C4-2B (cell line): ENCODE measurements around the gene DCTN4.

ENCODE experiments used
- H3K27ac ChIP-seq: fragments of 450-650 bp; 2 replicates; pipeline ENCODE4 v1.5.1; 2017
- ZFX ChIP-seq: fragments of 450-650 bp; IDR thresholded peaks from 2 replicates; pipeline ENCODE4 v1.6.1; 2017
- TF ChIP-seq, protein P1 (sequence below): fragments of 450-650 bp; conservative IDR thresholded peaks from 2 replicates; pipeline ENCODE4 v1.5.1; 2017; ENCODE audit warnings: mild to moderate bottlenecking

Gene DCTN4

DNA sequence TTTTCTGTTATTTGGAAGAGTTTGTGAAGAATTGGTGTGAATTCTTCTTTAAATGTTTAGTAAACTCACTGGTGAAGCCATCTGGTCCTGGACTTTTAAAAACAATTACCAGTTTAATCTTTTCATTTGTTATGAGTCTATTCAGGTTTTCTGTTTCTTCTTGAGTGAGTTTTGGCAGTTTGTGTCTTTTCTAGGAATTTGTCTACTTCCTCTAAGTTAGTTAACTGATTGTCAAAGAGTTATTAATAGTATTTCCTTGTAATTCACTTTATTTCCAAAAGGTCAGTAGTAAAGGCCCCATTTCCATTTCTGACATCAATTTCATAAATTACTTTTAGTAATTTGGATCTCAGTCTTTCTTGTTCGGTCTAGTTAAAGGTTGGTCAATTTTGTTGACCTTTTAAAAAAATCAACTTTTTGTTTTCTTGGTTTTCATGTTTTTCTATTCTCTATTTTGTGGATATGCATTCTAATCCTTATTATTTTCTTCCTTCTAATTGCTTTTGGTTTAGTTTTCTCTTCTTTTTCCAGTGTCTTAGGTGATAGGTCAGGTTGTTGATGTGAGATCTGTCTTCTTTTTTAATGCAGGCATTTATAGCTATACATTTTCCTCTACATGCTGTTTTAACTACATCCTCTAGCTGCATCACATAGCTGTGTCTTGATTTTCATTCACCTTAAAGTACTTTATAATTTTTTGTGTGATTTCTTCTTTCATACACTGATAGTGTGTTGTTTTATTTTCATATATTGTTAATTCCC lies 12.4 kb upstream of the DCTN4 start:
- TF ChIP-seq, protein P1, sequence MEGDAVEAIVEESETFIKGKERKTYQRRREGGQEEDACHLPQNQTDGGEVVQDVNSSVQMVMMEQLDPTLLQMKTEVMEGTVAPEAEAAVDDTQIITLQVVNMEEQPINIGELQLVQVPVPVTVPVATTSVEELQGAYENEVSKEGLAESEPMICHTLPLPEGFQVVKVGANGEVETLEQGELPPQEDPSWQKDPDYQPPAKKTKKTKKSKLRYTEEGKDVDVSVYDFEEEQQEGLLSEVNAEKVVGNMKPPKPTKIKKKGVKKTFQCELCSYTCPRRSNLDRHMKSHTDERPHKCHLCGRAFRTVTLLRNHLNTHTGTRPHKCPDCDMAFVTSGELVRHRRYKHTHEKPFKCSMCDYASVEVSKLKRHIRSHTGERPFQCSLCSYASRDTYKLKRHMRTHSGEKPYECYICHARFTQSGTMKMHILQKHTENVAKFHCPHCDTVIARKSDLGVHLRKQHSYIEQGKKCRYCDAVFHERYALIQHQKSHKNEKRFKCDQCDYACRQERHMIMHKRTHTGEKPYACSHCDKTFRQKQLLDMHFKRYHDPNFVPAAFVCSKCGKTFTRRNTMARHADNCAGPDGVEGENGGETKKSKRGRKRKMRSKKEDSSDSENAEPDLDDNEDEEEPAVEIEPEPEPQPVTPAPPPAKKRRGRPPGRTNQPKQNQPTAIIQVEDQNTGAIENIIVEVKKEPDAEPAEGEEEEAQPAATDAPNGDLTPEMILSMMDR = no peak
- no peak for TF ChIP-seq ZFX

DNA sequence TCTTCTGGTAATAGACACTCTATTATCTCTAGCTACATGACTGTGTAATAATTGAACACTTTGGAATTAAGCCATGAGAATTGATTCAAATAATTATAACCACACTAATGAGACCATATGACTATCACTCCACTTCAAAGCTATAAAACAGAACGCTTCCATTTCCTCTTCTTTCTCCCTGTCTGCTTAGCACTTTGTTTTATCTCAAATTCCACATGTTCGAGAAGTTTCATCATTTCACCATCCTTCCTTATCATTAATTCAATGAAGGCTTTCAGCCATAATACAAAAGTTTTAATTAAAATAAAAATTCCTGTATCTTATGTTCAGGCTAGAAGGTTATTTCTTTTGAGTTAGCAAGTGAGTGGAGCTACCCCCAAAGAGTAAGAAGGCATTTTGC lies 7.4 kb upstream of the DCTN4 start:
- TF ChIP-seq ZFX = no peak
- TF ChIP-seq, protein P1 = no peak
- no peak overlapping the region for H3K27ac ChIP-seq

More for the DNA sequence above, 12.4 kb upstream of the DCTN4 start:
- H3K27ac ChIP-seq = no peak overlapping the region

DNA sequence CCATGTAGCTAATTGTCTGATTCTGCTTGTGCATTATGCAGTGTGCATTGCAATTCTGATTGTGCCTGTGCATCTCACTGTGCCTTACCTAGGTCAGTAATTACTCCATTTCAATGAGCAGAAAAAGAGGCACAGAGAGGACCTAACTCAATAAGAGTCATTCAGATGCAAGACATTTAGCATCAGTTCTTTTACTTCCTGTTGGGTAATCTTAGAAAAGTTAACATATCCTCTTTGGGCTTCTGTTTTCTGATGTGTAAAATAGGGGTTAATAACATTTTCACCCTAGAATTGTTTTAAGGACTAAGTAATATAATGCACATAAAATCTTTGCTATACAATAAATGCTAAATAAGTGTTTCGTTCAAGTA lies 7.0 kb upstream of the DCTN4 start:
- TF ChIP-seq ZFX = no peak
- TF ChIP-seq, protein P1 = no peak
- H3K27ac ChIP-seq = no peak overlapping the region

DNA sequence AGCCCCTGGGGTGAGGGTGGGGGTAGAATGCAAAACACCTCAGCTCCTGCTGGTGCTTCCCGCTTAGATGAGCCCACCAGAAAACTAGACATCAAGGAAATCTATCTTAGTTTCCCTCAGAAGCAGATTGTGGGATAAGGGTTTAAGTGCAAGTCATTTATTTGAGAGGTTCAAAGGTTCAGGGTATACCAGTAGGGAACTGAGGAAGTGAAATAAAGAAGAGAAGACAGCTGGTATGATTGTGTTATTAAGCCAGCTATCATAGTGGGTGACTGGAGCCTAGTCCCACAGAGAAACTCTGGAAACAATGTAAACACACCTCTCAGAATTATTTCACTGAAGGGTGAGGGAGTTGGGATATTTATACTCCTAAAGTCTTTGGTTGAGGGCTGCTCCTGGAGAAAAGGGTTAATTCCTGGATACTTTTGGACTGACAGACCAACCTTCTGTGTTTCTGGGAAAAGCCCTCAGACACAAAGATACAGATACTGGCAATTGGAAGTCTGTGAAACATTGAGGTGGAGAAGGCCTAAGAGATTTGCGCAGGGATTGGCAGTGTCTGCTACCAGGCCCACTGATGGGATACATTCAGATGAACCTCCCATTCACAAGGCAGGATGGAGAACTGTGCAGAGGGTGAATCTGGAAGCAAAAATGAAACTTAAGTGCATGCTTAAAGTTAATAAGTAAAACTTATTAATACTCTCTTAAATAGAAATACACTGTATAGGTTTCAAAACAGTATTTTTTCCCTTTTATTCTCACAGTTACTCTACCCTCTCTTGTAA lies 6.4 kb upstream of the DCTN4 start:
- no peak overlapping the region for H3K27ac ChIP-seq
- TF ChIP-seq, protein P1 = no peak
- no peak for TF ChIP-seq ZFX

DNA sequence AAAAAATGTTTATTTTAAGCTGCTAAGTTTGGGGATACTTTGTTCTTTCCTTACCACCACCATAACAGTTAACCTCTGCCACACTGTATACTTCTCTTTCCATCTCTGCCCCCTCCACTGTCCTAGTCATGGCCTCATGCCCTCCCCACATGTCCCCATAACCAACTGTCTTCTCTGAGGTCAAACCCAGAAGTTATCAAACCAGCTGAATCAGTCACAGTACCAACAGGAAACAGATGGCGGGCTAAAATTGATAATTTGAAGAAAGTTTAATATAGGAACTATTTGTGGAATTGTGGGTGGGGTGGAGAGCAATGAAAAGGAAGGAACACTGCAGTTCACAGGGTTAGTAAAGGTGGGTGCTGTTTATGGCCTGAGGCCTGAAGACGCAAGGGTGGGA lies 5.7 kb upstream of the DCTN4 start:
- H3K27ac ChIP-seq = no peak overlapping the region
- no peak for TF ChIP-seq ZFX
- TF ChIP-seq, protein P1 = no peak

DNA sequence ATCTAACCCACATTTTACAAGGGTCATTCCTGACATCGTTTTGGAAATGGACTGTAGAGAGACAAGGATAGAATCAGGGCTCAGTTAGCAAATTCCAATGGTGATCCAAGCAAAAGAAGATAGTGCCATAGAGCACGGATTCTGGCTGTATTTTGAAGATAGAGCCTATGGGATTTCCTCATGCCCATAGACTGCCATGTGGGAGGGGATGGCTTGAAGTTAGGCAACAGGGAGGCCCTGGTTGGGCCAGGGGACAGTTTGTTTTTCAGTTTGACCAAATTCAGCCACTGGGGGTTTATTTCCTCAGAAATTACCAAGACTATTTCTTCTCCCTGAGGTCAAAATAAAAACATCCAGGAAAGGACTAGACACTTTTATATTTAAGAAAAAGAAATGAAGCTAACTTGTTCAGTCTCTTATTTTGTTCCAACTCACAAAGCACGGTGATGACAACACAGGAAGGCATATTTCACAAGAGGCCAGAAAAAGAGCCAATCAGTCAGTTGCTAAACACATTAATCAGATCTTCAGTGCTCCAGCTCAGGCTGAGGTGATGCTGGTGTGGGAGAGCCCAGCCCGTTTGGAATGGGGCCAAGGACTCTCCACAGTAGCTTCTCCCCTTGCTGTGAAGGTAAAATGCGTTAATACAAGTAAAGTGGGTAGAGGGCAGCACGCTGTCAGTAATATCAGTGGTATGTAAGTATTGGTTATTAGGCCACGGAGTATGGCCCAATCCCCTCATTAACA lies 4.4 kb upstream of the DCTN4 start:
- TF ChIP-seq, protein P1 = no peak
- TF ChIP-seq ZFX = no peak
- H3K27ac ChIP-seq = no peak overlapping the region

DNA sequence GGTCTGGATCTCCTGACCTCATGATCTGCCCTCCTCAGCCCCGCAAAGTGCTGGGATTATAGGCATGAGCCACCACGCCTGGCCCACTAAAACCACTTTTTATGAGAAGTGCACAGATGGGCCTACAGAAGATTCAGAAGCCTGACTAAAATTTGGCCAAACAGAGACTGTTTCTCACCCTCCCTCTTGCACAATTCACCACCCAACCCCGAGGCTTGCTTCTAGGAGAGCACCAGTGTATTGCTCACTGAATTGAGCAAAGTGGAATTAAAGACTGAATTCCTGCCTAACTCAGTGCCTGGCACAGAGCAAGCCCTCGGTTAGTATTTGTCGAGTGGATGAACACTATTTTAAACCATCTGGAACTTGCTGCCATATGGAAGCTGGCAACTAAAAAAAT lies 3.4 kb upstream of the DCTN4 start:
- H3K27ac ChIP-seq = no peak overlapping the region
- TF ChIP-seq ZFX = no peak
- TF ChIP-seq, protein P1 = no peak
